Measurements from ENCODE around the gene FUNDC2. TPM values are rescaled to one million over a fixed set of nuclear protein-coding genes. Genes with fewer than 3 reads are reported as not detected.

The FUNDC2 gene
- total RNA-seq, 1 donor from 2014 or later, result 79.1 TPM

DNA sequence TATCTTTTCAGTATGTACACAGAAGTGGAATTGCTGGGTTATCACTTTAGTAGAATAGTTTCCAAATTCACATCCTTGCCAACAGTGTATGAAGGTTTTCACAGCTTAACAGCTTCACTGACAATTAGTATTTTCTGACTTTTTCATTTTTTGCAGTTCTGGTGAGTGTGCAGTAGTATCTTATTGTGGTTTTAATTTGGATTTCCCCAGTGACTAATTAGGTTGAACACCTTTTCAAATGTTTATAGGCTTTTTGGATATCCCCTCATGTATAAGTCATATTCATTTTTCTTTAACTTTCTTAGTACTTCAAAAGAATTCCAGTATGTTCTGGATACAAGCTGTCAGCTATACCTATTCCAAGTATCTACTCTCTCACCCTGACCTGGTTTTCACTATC is 81.8 kb downstream of the FUNDC2 start:
- H3K9me3 ChIP-seq, result no peaks in the 10 kb centered on the region
- TF ChIP-seq, protein P1, sequence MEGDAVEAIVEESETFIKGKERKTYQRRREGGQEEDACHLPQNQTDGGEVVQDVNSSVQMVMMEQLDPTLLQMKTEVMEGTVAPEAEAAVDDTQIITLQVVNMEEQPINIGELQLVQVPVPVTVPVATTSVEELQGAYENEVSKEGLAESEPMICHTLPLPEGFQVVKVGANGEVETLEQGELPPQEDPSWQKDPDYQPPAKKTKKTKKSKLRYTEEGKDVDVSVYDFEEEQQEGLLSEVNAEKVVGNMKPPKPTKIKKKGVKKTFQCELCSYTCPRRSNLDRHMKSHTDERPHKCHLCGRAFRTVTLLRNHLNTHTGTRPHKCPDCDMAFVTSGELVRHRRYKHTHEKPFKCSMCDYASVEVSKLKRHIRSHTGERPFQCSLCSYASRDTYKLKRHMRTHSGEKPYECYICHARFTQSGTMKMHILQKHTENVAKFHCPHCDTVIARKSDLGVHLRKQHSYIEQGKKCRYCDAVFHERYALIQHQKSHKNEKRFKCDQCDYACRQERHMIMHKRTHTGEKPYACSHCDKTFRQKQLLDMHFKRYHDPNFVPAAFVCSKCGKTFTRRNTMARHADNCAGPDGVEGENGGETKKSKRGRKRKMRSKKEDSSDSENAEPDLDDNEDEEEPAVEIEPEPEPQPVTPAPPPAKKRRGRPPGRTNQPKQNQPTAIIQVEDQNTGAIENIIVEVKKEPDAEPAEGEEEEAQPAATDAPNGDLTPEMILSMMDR (IDR thresholded peaks at IDR 0.05), result no peak
- ATAC-seq (no peak), DNase-seq (no peak)
- no peaks in the 10 kb centered on the region for H3K36me3 ChIP-seq
- H3K4me1 ChIP-seq, result no peaks in the 10 kb centered on the region
- intact Hi-C loops (cut with DNase I), result no loop called here
- no peak overlapping the region for H3K27ac ChIP-seq
- H3K4me3 ChIP-seq, result no peak overlapping the region
- H3K27me3 ChIP-seq, result no peaks in the 10 kb centered on the region

Other genes with a start within 250 kb of the FUNDC2 start
- gene MPP1, start 221.4 kb upstream of the FUNDC2 start, total RNA-seq, result 45.3 TPM
- gene SMIM9, start 192.2 kb upstream of the FUNDC2 start, total RNA-seq, result not detected
- gene F8A1, start 140.5 kb upstream of the FUNDC2 start, total RNA-seq, result 42.9 TPM
- 12.7 TPM for gene F8, start 4.1 kb upstream of the FUNDC2 start, total RNA-seq
- 6.6 TPM for gene CMC4, start 44.3 kb downstream of the FUNDC2 start, total RNA-seq
- gene MTCP1, start 44.3 kb downstream of the FUNDC2 start, total RNA-seq, result 16.8 TPM
- 16.7 TPM for gene BRCC3, start 44.7 kb downstream of the FUNDC2 start, total RNA-seq
- gene VBP1, start 189.6 kb downstream of the FUNDC2 start, total RNA-seq, result 33.9 TPM
- gene RAB39B, start 237.6 kb downstream of the FUNDC2 start, total RNA-seq, result 0.75 TPM